ENCODE results near the gene PLK5.
"Not testable (repeated sequence)": the region's sequence is repeated elsewhere in the genome, so short reads cannot be mapped to it uniquely, and the experiment has no call there.

Gene PLK5

GRCh38 chr19:1491114-1491848, 32.6 kb upstream of the PLK5 start, which contains the start of gene REEP6:
Gene REEP6 (plus strand): TSS chr19:1491181. CDS start chr19:1491270, 89 bp downstream.
- DNase-seq (ENCODE audit: low read depth in 2 of 2, low spot score in 1 of 2), result no peak

GRCh38 chr19:1491849-1492170, 32.1 kb upstream of the PLK5 start:
- DNase-seq (ENCODE audit: low read depth in 2 of 2, low spot score in 1 of 2), result no peak

GRCh38 chr19:1492474-1493006, 31.3 kb upstream of the PLK5 start:
- DNase-seq (ENCODE audit: low read depth in 2 of 2, low spot score in 1 of 2), result no peak

GRCh38 chr19:1494115-1494815, 29.6 kb upstream of the PLK5 start:
- DNase-seq (ENCODE audit: low read depth in 2 of 2, low spot score in 1 of 2), result no peak

GRCh38 chr19:1495051-1495798, 28.7 kb upstream of the PLK5 start:
- DNase-seq (ENCODE audit: low read depth in 2 of 2, low spot score in 1 of 2), result no peak

- DNase-seq (ENCODE audit: low read depth in 2 of 2, low spot score in 1 of 2), result no peak
Observed at GRCh38 chr19:1495799-1496713, 27.8 kb upstream of the PLK5 start.

GRCh38 chr19:1496714-1497577, 26.9 kb upstream of the PLK5 start:
- no peak for DNase-seq (ENCODE audit: low read depth in 2 of 2, low spot score in 1 of 2)

- no peak for DNase-seq (ENCODE audit: low read depth in 2 of 2, low spot score in 1 of 2)
Observed at GRCh38 chr19:1497578-1498235, 26.2 kb upstream of the PLK5 start.

GRCh38 chr19:1499231-1499630, 24.6 kb upstream of the PLK5 start:
- not testable (repeated sequence) for DNase-seq (ENCODE audit: low read depth in 2 of 2, low spot score in 1 of 2)

GRCh38 chr19:1501200-1501595, 22.7 kb upstream of the PLK5 start:
- DNase-seq (ENCODE audit: low read depth in 2 of 2, low spot score in 1 of 2), result no peak

- DNase-seq (ENCODE audit: low read depth in 2 of 2, low spot score in 1 of 2), result no peak
Observed at GRCh38 chr19:1502433-1503088, 21.3 kb upstream of the PLK5 start.

GRCh38 chr19:1503089-1503924, 20.6 kb upstream of the PLK5 start:
- peak in 1 of 2 donors; percentile 34 for DNase-seq (ENCODE audit: low read depth in 2 of 2, low spot score in 1 of 2)

- no peak for DNase-seq (ENCODE audit: low read depth in 2 of 2, low spot score in 1 of 2)
Observed at GRCh38 chr19:1503925-1504773, 19.7 kb upstream of the PLK5 start.

GRCh38 chr19:1505012-1505411, 18.9 kb upstream of the PLK5 start:
- no peak for DNase-seq (ENCODE audit: low read depth in 2 of 2, low spot score in 1 of 2)

GRCh38 chr19:1505991-1506881, 17.6 kb upstream of the PLK5 start:
- DNase-seq (ENCODE audit: low read depth in 2 of 2, low spot score in 1 of 2), result no peak

- DNase-seq (ENCODE audit: low read depth in 2 of 2, low spot score in 1 of 2), result no peak
Observed at GRCh38 chr19:1507192-1507660, 16.7 kb upstream of the PLK5 start.

All from stimulated activated CD8-positive, alpha-beta memory T cell treated with anti-CD3 and anti-CD28 coated beads, Interleukin-4, amount 100 ng/mL, for 1 hour (primary cell).